ENCODE data around the gene APEX1.
A peak's percentile ranks its signal among the peaks of the same experiment; 100 is the strongest.

The APEX1 gene

GRCh38 chr14:20454516-20455354 lies at the start of gene APEX1, which contains the start of gene OSGEP:
Gene APEX1 (plus strand): TSS chr14:20455226. CDS start chr14:20455646, 420 bp downstream.
Gene OSGEP (minus strand): TSS chr14:20454812. CDS start chr14:20454683, 129 bp downstream.
- peak; percentile 98 for DNase-seq

- DNase-seq: no peak
Measured at GRCh38 chr14:20409226-20409625, 45.8 kb upstream of the APEX1 start.

DNA sequence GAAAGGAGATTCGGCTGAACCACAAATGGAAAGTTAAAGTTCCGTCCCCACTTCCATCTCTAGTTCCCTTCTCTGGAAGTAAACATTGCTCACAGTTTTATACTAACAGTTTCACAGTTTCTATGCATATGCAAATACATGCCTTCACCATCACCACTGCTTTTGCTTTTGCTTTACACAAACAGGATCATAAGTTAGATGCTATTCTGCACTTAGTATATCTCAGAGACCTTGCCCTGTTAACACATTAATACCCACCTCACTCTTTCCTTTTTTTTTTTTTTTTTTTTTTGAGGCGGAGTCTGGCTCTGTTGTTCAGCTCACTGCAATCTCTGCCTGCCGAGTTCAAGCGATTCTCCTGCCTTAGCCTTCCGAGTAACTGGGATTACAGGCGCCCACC lies 42.6 kb upstream of the APEX1 start:
- no peak for DNase-seq

- peak; percentile 92 for DNase-seq
Measured at GRCh38 chr14:20412876-20413743, 41.9 kb upstream of the APEX1 start, which contains the start of gene TEP1. Gene TEP1 (minus strand): TSS chr14:20413501. CDS start chr14:20408439, 5,062 bp downstream.

- DNase-seq: no peak
Measured at GRCh38 chr14:20413744-20414082, 41.3 kb upstream of the APEX1 start.

- no peak for DNase-seq
Measured at GRCh38 chr14:20415782-20416206, 39.2 kb upstream of the APEX1 start.

GRCh38 chr14:20416223-20416622 lies 38.8 kb upstream of the APEX1 start:
- DNase-seq: no peak

DNA sequence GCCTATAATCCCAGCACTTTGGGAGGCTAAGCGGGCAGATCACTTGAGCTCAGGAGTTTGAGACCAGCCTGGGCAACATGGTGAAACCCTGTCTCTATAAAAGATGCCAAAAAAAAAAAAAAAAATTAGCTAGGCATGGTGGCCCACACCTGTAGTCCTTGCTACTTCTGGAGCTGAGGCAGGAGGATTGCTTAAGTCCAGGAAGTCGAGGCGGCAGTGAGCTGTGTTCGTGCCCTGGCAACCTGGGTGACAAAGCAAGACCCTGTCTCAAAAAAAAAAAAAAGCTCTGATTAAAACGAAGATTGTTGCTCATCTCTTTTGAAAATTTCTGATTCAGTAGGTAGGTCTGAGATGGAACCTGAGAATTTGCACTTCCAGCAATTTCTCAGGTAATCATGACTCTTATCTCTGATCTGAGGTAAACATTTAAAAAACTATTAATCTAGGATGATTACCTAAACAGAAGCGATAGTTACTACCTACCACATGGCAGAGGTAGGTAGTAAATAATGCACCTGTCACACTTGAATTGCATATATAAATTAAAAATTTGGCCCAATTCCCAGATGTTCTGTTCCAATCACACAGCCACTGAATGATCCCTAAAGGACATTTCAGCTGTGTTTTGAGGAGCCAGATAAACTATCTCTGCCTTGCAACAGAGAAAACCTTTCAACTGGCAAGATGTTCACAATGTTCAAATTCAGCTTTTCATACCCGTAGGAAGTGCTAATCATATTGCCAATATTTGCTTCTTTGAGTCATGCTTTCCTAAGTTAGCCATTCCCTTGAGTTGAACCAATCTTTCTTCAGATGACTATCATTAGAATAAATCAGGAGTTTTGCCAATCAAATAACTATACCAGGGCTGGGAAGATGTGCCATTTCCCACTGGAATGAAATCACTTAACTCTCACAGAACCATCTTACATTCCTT lies 37.5 kb upstream of the APEX1 start:
- DNase-seq: no peak

DNA sequence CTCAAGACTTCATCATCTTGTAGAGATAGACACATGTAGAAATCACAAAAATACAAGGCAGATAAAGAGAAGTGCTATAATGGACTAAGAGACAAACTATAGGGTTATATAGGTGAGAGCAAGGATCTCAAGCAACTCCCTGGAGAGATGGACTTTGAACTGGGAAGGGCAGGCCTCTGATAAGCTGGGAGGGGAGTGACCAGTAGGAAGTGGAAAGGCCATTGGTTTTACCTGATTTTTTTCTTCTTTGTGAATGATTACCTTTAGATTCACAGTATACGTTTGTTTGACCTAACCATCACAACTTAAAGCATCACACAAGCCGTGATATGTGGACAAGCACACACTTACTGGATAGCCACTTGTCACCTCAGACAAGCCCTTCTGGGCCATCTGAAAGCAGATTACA lies 36.5 kb upstream of the APEX1 start:
- no peak for DNase-seq

DNA sequence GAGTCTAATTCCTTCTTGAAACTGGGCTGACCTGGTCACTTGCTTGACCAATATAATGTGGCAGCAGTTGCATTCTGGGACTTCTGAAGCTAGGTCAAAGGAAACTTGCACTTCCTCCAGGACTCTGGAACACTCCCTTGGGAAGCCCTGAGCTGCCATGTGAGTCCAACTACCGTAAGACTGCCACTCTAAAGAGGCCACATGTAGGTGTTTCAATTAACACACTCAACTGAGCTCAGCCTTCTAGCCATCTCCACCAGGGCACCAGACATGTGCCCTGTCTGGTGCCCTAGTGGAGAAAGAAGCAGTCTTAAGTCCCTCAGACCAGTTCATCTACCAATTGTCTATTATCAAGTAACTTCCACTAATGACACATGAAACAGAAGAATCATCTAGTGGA lies 35.6 kb upstream of the APEX1 start:
- DNase-seq: no peak

DNA sequence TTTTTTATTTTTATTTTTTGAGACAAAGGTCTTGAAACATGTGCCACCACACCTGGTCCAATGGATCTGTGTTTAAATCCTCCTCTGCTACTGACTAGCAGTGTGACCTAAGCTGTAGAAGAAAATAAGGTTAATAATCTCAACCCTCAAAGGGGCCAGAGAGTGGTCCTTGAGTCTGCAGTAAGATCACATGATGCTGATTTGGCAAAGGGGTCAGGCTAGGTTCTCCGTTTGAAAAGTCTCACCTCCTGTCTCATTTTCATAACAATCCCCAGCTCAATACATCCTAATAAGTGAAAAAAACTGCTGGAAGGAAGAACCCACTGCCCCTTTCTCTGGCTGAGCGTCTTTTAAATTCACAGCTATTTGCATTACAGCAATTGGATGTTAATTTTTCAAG lies 33.8 kb upstream of the APEX1 start:
- no peak for DNase-seq

GRCh38 chr14:20422886-20423285 lies 32.1 kb upstream of the APEX1 start:
- no peak for DNase-seq

DNA sequence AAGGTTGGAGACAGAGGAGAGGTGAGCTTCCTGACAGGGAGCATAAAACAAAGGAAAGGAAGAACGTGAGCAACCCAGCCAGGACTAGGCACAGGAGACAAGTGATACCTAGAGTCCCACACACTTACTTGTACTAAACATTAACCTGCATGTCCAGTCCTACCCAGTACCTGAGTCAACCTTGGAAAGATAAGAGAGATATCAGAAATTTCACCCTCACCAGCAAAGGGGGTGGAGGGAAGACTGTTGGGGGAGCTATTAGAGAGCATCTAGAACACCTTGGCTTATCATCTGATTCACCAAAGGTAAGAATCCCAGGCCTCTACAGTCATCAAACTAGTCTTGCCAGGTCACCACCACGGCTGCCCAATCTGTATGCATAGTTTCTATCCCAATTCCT lies 30.2 kb upstream of the APEX1 start:
- no peak for DNase-seq

DNA sequence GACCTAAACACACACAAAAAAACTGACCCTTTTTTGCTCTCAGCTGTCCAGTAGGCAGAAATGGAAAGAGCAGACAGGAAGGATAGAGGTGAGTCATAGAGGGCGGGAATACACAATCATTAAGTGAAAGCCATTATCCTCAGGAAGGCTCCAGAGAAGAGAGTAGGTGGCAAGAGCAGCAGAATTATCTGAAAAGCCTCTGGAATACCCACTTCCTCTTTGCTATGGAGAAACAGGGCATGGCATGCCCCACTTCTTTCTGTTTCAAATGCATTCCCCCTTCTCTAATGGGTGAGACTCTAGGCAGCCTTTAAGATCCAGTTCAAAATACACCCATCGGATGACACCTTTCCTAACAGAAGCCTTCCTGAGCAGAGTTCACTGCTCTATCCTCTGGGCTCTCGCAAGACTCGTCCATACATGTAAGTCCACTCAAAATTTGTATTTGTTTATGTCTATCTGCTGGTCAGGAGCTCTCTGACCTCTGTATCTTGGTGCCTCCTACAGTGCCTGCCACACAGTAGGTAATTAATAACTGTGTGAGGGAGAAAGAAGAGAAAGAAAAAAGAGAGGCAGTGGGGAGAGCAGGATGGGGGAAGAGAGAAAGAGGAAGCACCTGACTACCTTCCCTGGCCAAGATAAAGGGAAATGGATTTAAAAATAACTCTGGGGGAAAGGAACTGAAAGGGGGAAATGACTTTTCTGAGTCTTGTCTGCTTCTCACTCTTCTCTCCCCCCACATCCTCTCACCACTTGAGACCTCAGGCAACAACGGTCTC lies 27.6 kb upstream of the APEX1 start:
- DNase-seq: no peak

GRCh38 chr14:20428010-20428365 lies 27.0 kb upstream of the APEX1 start:
- DNase-seq: no peak

- no peak for DNase-seq
Measured at GRCh38 chr14:20428802-20429201, 26.2 kb upstream of the APEX1 start.

DNA sequence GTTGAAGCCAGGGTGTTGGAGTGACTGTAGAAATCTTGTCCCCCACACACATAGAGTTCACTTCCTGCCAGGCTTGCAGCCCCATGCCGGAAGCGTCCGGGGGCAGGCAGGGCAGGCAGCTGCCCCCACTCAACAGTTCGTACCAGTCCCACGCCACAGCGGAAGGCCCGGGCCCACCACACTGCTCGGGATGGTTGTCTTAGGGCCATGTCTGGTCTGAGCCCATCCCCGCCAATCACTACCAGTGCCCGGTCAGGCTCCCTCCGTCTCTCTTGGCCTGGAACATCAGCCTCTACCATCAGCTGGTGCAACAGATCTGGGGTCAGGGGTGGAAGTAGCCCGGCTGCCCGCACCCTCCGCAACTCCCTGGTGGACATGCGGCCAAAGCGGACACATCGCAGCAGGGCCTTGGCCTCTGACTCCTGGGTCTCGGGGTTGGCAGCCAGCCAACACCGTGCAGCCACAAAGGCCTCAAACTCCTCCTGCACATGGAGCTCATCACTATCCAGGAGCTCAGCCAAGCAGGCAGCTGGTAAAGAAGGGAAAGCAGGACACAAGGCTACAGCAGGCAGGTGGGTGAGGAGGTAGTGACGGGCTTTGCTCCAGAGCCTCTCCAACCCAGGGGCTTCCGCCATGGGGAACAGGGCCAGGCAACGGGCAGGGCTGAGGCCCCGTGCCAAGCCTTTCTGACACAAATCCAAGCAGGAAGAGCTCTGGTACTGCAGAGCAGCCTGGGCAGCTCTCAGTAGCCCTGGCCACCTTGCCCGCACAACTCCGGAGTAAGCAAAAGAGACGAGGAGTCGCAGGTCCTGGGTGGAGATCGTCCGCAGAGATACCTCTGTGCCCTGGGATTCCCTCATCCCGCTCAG lies 25.0 kb upstream of the APEX1 start:
- DNase-seq: no peak

- no peak for DNase-seq
Measured at GRCh38 chr14:20434701-20435581, 20.1 kb upstream of the APEX1 start.

DNA sequence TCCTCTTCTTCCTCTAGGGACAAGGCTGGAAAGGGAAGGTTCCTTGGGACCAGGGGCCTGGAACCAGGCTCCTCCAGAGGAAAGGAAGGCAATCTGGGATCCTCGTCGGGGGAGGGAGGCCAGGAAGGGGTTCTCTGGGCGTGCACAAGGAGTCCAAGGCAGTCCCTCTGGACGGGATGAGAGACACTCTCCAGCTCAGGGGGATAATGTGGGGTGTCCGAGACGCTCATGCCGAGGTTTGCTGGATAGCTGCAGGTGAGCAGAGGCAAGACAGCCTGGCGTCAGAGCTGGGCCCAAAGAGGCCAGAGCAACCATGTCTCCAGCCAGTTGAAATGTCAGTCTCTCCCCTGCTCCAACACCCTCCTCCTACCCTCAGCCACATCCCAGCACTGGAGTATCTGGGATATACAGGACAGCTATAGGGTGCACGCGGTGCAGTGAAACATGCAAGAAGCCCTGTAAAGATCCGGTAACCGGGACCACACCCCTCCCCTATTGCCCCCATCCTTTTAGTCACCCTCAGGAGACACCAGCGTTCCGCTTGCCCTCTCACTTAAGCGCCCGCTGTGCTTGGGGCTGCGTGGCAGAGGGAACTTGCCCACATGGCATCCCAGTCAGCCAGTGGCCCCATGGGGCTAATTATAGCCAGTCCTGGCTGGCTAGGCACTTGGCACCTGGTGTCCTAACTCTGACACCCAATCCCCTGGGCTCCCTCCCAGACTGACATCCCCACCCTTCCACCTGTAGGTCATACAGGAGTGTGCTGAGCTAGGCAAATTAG lies 19.3 kb upstream of the APEX1 start, which contains the start of gene KLHL33:
KLHL33 (minus strand) TSS at position 585 of the 781 bp plus-strand sequence; CDS start at position 230, 355 bp downstream.
- DNase-seq: no peak

Data from left hindlimb (tissue), 1 donor.